Stomach (tissue), 9 donors: Measurements from ENCODE around the gene UBB. TPM values are rescaled to one million over a fixed set of nuclear protein-coding genes. Genes with fewer than 3 reads are reported as not detected.
"Not testable (repeated sequence)": the region's sequence is repeated elsewhere in the genome, so short reads cannot be mapped to it uniquely, and the experiment has no call there.

Experiments
- DNase-seq, 2 donors: peaks; one replicate each; pipeline versions ENCODE4 v3.0.0 to v3.0.0-alpha.2; 2013 to 2019
- H3K27ac ChIP-seq, 5 donors: fragments of 200-600 bp in 4 of 5; sonication (generic) in 4 of 5; one replicate each; pipeline ENCODE4 v1.5.1; 2013 to 2019; ENCODE audit warnings: mild to moderate bottlenecking in 1 of 5, moderate library complexity in 1 of 5
- H3K27me3 ChIP-seq, 3 donors: fragments of 200-600 bp; sonication (generic); one replicate each; pipeline ENCODE4 v1.5.1; 2017 to 2019; ENCODE audit warnings: mixed run types in 1 of 3
- H3K36me3 ChIP-seq, 4 donors: fragments of 200-600 bp; sonication (generic); 1 replicate in 3 of 4; 2 replicates in 1 of 4; pipeline ENCODE4 v1.5.1; 2016 to 2019
- H3K4me1 ChIP-seq, 4 donors: fragments of 200-600 bp; sonication (generic); one replicate each; pipeline ENCODE4 v1.5.1; 2016 to 2019
- H3K4me3 ChIP-seq, 4 donors: fragments of 200-600 bp; sonication (generic) in 3 of 4; one replicate each; pipeline ENCODE4 v1.5.1; 2016 to 2019; ENCODE audit warnings: mild to moderate bottlenecking in 1 of 4
- H3K9me3 ChIP-seq, 4 donors: fragments of 200-600 bp; sonication (generic); one replicate each; pipeline ENCODE4 v1.5.1; 2016 to 2019
- EP300 ChIP-seq: sonication (generic); formaldehyde crosslinking; IDR thresholded peaks from one replicate; pipeline ENCODE4 v1.6.1; 2017; ENCODE audit warnings: antibody characterized with exemption
- POLR2A ChIP-seq, 4 donors: fragments of 450-650 bp; IDR thresholded peaks; one replicate each; pipeline ENCODE4 v1.6.1; 2016; ENCODE audit warnings: antibody characterized with exemption in 4 of 4, control low read depth in 2 of 4, mild to moderate bottlenecking in 1 of 4, moderate library complexity in 1 of 4
- POLR2AphosphoS5 ChIP-seq, 3 donors: sonication (generic); formaldehyde crosslinking; IDR thresholded peaks; one replicate each; pipeline ENCODE4 v1.6.1; 2016; ENCODE audit warnings: antibody characterized with exemption in 3 of 3
- WGBS, 5 donors: extraction: QIAGEN DNeasy Blood & Tissue Kit in 3 of 5; methylation state at CpG; one replicate each; pipeline versions ENCODE4 v1.1.5 to v1.1.7; 2013 to 2018; 5-methylcytosine and 5-hydroxymethylcytosine counted together
- intact Hi-C: fragments of 100-400 bp; cut with DNase I; formaldehyde crosslinking; loops from one replicate; pipeline ENCODE4 v1.15.1; 2023; ENCODE audit warnings: low total_unique reads
- polyA plus RNA-seq, 3 donors: library from polyadenylated mRNA; stranded (reverse); fragments of 200-250 nt; gene quantifications; one replicate each; pipeline ENCODE4 v1.2.3, GENCODE V29; 2013
- total RNA-seq, 5 donors: library from RNA; depleted of rRNA; stranded (reverse); fragments of >200 nt; gene quantifications; one replicate each; pipeline versions ENCODE4 v1.1.0 to v1.2.3, GENCODE V29; 2014 to 2016
- TF ChIP-seq, protein P1 (sequence below), 7 experiments: fragments of 450-650 bp in 4 of 7; fragments of 200-600 bp in 3 of 7; sonication (generic) in 3 of 7; IDR thresholded peaks; one replicate each; pipeline ENCODE4 v1.5.1; 2016 to 2019; ENCODE audit warnings: antibody characterized with exemption in 7 of 7, control low read depth in 2 of 7, mild to moderate bottlenecking in 1 of 7
- donor health status: healthy with polysubstance abuse.
- donor health status: Bipolar disorder and iron deficiency.
- donor health status: healthy.

The UBB gene
- total and polyA plus RNA-seq, 8 donors, result 621 to 2,679 (median 919) TPM

DNA sequence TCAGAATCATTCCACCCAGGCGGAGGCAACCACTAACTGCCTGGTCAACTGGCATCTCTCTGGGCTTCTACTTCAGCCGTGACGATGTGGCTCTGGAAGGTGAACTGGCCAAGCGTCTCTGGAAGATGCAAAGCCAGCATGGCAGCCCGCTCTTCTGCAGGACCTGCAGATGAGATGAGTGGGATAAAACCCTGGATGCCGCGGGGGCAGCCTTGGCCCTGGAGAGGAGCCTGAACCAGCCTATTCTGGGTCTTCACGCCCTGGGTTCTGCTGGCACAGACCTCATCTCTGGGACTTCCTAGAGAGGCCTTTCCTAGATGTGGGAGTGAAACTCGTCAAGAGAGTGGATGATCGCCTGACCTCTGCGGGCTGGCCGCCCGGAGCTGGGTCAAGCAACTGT lies 10.6 kb downstream of the UBB start:
- TF ChIP-seq, protein P1, sequence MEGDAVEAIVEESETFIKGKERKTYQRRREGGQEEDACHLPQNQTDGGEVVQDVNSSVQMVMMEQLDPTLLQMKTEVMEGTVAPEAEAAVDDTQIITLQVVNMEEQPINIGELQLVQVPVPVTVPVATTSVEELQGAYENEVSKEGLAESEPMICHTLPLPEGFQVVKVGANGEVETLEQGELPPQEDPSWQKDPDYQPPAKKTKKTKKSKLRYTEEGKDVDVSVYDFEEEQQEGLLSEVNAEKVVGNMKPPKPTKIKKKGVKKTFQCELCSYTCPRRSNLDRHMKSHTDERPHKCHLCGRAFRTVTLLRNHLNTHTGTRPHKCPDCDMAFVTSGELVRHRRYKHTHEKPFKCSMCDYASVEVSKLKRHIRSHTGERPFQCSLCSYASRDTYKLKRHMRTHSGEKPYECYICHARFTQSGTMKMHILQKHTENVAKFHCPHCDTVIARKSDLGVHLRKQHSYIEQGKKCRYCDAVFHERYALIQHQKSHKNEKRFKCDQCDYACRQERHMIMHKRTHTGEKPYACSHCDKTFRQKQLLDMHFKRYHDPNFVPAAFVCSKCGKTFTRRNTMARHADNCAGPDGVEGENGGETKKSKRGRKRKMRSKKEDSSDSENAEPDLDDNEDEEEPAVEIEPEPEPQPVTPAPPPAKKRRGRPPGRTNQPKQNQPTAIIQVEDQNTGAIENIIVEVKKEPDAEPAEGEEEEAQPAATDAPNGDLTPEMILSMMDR (IDR thresholded peaks at IDR 0.05), result no peak
- no peak for TF ChIP-seq POLR2AphosphoS5 (IDR thresholded peaks at IDR 0.05)
- TF ChIP-seq EP300, result no peak
- TF ChIP-seq POLR2A (IDR thresholded peaks at IDR 0.05), result no peak
- DNase-seq, result no peak
- intact Hi-C loops, result no loop called here
- WGBS, 5 donors, result 96 to 97% (median 96%) methylated on average over 8 to 13 of the region's 13 CpGs
- H3K4me1 ChIP-seq, result peaks cover 0 to 16% (median 3%) of the 10 kb centered on the region in 4 donors
- H3K4me3 ChIP-seq, result no peak overlapping the region
- H3K27me3 ChIP-seq, result no peaks in the 10 kb centered on the region
- no peaks in the 10 kb centered on the region for H3K36me3 ChIP-seq
- H3K9me3 ChIP-seq, result no peaks in the 10 kb centered on the region
- H3K27ac ChIP-seq, result no peak overlapping the region

DNA sequence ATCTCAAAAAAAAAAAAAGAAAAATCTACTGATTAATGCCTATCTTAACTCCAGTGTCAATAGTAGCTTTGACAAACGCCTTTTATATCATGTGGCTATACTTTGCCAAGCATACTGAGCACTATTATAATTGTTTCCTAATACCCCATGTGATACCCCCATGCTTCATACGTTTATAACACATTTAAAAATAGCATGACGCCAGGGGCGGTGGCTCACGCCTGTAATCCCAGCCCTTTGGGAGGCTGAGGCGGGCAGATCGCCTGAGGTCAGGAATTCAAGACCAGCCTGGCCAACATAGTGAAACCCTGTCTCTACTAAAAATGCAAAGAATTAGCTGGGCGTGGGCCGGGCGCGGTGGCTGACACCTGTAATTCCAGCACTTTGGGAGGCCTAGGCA lies 11.6 kb downstream of the UBB start:
- H3K27ac ChIP-seq, result peak overlapping the region in 3 of 5 donors; percentile 37 to 66 (median 49)
- H3K27me3 ChIP-seq, H3K9me3 ChIP-seq, intact Hi-C loops, H3K4me1 ChIP-seq, H3K36me3 ChIP-seq, H3K4me3 ChIP-seq: not testable (repeated sequence)
- 46 to 79% (median 53%) methylated on average over 11 of the region's 11 CpGs for WGBS, 5 donors
- DNase-seq, result peak; percentile 28 to 62

DNA sequence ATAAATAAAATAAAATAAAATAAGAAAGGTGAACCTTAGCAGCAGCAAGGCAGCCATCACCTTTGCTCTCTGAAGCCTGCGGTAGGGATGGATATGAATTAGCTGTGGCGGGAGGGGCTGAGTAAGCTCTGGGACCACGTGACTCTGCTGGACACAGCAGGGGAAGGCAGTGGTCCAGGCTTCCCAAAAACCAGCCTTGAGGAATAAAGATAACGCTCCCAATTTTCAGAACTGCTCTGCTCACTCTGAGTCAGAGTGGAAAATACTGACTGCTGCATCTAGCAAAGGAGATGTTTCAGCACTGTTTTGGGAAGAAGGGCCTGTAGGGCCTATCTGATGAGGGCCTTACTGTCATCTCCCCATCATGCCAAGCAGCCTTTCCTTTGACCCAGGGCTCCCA lies 15.0 kb downstream of the UBB start:
- DNase-seq, H3K4me3 ChIP-seq, H3K27me3 ChIP-seq, intact Hi-C loops, H3K4me1 ChIP-seq, H3K9me3 ChIP-seq, H3K36me3 ChIP-seq: not testable (repeated sequence)
- peak overlapping the region in 2 of 5 donors; percentile 12 to 20 for H3K27ac ChIP-seq
- 41 to 78% (median 52%) methylated on average over 4 of the region's 4 CpGs for WGBS, 5 donors

DNA sequence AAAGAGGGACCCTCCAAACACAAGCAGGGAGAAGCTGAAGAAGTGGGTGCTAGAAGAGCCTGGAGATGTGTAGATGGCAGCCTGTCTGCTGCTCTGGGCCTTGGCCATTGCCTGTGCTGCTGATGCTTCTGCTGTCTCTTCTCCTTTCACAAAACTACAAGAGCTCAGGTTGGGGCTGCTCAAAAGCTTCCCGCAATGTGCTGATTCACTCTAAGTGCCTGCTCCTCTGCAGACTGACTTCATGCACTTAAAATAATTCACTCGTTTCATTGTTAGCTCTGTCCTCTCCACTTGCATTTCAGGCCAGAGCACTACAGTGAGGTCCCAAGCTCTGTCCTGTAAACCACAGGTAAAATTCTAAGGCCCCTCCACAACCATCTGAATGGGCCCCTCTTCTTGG lies 15.8 kb downstream of the UBB start:
- 52 to 73% (median 69%) methylated on average over 2 of the region's 2 CpGs for WGBS, 5 donors
- intact Hi-C loops, H3K27me3 ChIP-seq, DNase-seq, H3K9me3 ChIP-seq, H3K4me3 ChIP-seq, H3K4me1 ChIP-seq, H3K36me3 ChIP-seq: not testable (repeated sequence)
- peak overlapping the region in 1 of 5 donors; percentile 20 for H3K27ac ChIP-seq

DNA sequence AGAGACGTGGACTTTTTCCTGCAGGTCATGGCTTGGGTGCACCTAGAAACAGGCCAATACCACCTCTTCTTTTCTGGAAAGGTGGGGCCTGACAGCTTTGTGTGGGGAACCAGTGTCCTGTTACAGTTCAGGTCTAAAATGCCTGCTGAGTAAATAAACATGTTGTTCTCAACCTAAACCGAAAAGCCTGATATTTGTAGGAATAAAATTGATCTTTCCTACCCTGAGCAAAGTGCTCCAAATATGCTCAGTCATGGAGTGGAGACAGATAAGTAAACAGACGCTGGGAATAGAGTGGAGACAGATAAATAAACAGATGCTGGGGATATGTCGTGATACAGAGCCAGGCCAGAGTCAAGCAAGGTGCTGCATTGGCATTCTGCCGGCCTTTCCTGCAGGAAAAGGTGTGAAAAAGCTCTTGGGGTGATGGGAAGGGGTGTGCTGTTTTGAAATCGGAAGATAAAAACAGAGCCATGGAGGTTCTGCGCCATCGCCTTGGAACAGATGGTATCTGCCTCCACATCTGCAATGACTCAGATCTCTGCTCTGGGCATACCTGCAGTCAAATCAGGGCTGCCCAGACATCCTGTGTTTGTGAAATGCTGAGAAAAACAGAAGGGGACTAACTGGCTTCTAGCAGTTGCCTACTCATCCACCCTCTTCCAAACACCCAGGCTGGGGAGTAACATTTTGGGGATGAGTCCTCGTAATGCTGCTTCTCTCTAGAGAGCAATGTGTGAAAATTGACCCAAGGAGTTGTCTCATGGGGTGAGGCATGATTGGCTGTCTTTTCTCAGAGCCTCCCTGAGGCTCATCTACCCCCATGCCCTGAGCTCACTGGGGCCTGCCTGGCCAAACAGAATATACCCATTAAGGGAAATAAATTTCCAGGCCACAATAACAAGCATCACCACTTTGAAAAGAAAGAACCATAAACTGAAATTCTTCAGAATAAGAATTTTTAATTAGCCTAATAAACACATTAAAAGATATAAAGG lies 17.7 kb downstream of the UBB start:
- intact Hi-C loops, result no loop called here

DNA sequence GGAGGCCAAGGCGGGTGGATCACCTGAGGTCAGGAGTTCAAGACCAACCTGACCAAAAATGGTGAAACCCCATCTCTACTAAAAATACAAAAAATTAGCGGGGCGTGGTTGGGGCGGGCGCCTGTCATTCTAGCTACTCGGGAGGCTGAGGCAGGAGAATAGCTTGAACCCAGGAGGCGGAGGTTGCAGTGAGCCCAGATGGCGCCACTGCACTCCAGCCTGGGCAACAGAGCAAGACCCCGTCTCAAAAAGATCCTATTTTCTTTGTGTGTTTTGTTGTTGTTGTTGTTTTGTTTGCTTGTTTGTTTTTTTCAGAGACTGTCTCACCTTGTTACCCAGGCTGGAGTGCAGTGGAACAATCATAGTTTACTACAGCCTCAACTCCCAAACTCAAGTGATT lies 23.0 kb downstream of the UBB start:
- intact Hi-C loops, result not testable (repeated sequence)

More for the DNA sequence above, 17.7 kb downstream of the UBB start:
- H3K4me1 ChIP-seq, result no peaks in the 10 kb centered on the region
- no peaks in the 10 kb centered on the region for H3K9me3 ChIP-seq
- no peak overlapping the region for H3K27ac ChIP-seq
- H3K4me3 ChIP-seq, result no peak overlapping the region
- H3K27me3 ChIP-seq, result no peaks in the 10 kb centered on the region
- TF ChIP-seq EP300 (no peak), POLR2A (IDR thresholded peaks at IDR 0.05) (no peak), POLR2AphosphoS5 (IDR thresholded peaks at IDR 0.05) (no peak)
- TF ChIP-seq, protein P1 (IDR thresholded peaks at IDR 0.05), result no peak
- H3K36me3 ChIP-seq, result no peaks in the 10 kb centered on the region
- WGBS, 5 donors, result 57 to 67% (median 61%) methylated on average over 8 to 9 of the region's 9 CpGs
- peak in 1 of 2 donors; percentile 20 for DNase-seq

More for the DNA sequence above, 23.0 kb downstream of the UBB start:
- H3K9me3 ChIP-seq, DNase-seq, H3K4me3 ChIP-seq, H3K36me3 ChIP-seq, H3K27ac ChIP-seq: not testable (repeated sequence)
- Histone ChIP-seq H3K27me3 (peaks cover 0 to 19% (median 5%) of the 10 kb centered on the region in 3 donors), H3K4me1 (peaks cover 9 to 23% (median 22%) of the 10 kb centered on the region in 4 donors)
- 92 to 97% (median 97%) methylated on average over 9 of the region's 9 CpGs for WGBS, 5 donors
